Spleen (tissue), 11 donors: ENCODE measurements around the gene CLCN5. TPM values are rescaled to one million over a fixed set of nuclear protein-coding genes. Genes with fewer than 3 reads are reported as not detected.

ENCODE experiments used
- DNase-seq: peaks from one replicate; pipeline ENCODE4 v3.0.0-alpha.2; 2020
- H3K27ac ChIP-seq, 8 donors: fragments of 200-600 bp; sonication (generic) in 7 of 8; 1 replicate in 4 of 8; 2 replicates in 4 of 8; pipeline versions ENCODE4 v1.5.0 to v1.8.0; 2016 to 2021; ENCODE audit warnings: inconsistent platforms in 4 of 8, mild to moderate bottlenecking in 4 of 8, moderate library complexity in 1 of 8
- H3K27me3 ChIP-seq, 7 donors: fragments of 200-600 bp; sonication (generic) in 6 of 7; replicated peaks in 1 of 7; 1 replicate in 4 of 7; 2 replicates in 3 of 7; pipeline versions ENCODE4 v1.5.0 to v1.8.0; 2016 to 2021; ENCODE audit warnings: inconsistent platforms in 3 of 7, mild to moderate bottlenecking in 1 of 7
- H3K36me3 ChIP-seq, 6 donors: fragments of 200-600 bp; sonication (generic) in 5 of 6; 1 replicate in 4 of 6; 2 replicates in 2 of 6; pipeline versions ENCODE4 v1.5.0 to v1.8.0; 2016 to 2021; ENCODE audit warnings: inconsistent platforms in 2 of 6
- H3K4me1 ChIP-seq, 6 donors: fragments of 200-600 bp; sonication (generic) in 5 of 6; 1 replicate in 3 of 6; 2 replicates in 3 of 6; pipeline versions ENCODE4 v1.5.0 to v1.8.0; 2016 to 2021; ENCODE audit warnings: inconsistent platforms in 3 of 6
- H3K4me3 ChIP-seq, 8 donors: fragments of 200-600 bp; sonication (generic) in 7 of 8; 1 replicate in 4 of 8; 2 replicates in 4 of 8; pipeline versions ENCODE4 v1.5.0 to v1.8.0; 2016 to 2021; ENCODE audit warnings: inconsistent platforms in 4 of 8, mild to moderate bottlenecking in 4 of 8, moderate library complexity in 2 of 8
- H3K9me3 ChIP-seq, 8 donors: fragments of 200-600 bp; sonication (generic) in 7 of 8; 1 replicate in 4 of 8; 2 replicates in 4 of 8; pipeline versions ENCODE4 v1.5.0 to v1.8.0; 2016 to 2021; ENCODE audit warnings: inconsistent platforms in 4 of 8
- POLR2A ChIP-seq, 3 donors: fragments of 450-650 bp; IDR thresholded peaks; one replicate each; pipeline ENCODE4 v1.5.1; 2017; ENCODE audit warnings: antibody characterized with exemption in 3 of 3, mild to moderate bottlenecking in 1 of 3
- POLR2AphosphoS5 ChIP-seq, 3 donors: sonication (generic); formaldehyde crosslinking; IDR thresholded peaks; one replicate each; pipeline ENCODE4 v1.5.1; 2017; ENCODE audit warnings: antibody characterized with exemption in 3 of 3
- WGBS, 5 donors: extraction: QIAGEN DNeasy Blood & Tissue Kit in 3 of 5; methylation state at CpG; one replicate each; pipeline versions ENCODE4 v1.1.5 to v1.1.7; 2013 to 2018; 5-methylcytosine and 5-hydroxymethylcytosine counted together
- intact Hi-C: fragments of 100-400 bp; cut with DNase I; formaldehyde crosslinking; loops from one replicate; pipeline ENCODE4 v1.15.0; 2023; ENCODE audit warnings: low total_unique reads
- polyA plus RNA-seq, 3 donors: library from polyadenylated mRNA; stranded (reverse); fragments of 200-250 nt; gene quantifications; one replicate each; pipeline ENCODE4 v1.2.1, GENCODE V29; 2013
- total RNA-seq, 7 donors: library from RNA; depleted of rRNA in 3 of 7; stranded (reverse); fragments of >200 nt in 3 of 7; fragmentation: NEBNext Ultra II Directional in 4 of 7; extraction: Animal tissue kit (Norgen Biotek cat#: 25700) in 4 of 7; gene quantifications; one replicate each; pipeline versions ENCODE4 v1.1.0 to v1.2.1, GENCODE V29; 2016 to 2021
- TF ChIP-seq, protein P1 (sequence below), 11 experiments: fragments of 200-600 bp in 7 of 11; fragments of 450-650 bp in 4 of 11; sonication (generic) in 4 of 11; IDR thresholded peaks in 8 of 11; conservative IDR thresholded peaks in 3 of 11; 1 replicate in 7 of 11; 2 replicates in 4 of 11; pipeline versions ENCODE4 v1.4.0 to v1.8.0; 2016 to 2021; ENCODE audit warnings: antibody characterized with exemption in 11 of 11, inconsistent platforms in 4 of 11, mild to moderate bottlenecking in 1 of 11
- donor health status: healthy with polysubstance abuse.
- donor health status: DM: no; HTN: no; CAD: no; lungs with moderate emphysema.
- donor health status: DM: no; HTN: no; CAD: no.
- donor health status: Bipolar disorder and iron deficiency.
- donor health status: healthy.
- donor health status: DM: no; HTN: no; CAD: no.
- donor health status: DM: yes; HTN: yes; CAD: no.

Gene CLCN5
- total and polyA plus RNA-seq, 10 donors = 0.71 to 8.9 (median 6.3) TPM

DNA sequence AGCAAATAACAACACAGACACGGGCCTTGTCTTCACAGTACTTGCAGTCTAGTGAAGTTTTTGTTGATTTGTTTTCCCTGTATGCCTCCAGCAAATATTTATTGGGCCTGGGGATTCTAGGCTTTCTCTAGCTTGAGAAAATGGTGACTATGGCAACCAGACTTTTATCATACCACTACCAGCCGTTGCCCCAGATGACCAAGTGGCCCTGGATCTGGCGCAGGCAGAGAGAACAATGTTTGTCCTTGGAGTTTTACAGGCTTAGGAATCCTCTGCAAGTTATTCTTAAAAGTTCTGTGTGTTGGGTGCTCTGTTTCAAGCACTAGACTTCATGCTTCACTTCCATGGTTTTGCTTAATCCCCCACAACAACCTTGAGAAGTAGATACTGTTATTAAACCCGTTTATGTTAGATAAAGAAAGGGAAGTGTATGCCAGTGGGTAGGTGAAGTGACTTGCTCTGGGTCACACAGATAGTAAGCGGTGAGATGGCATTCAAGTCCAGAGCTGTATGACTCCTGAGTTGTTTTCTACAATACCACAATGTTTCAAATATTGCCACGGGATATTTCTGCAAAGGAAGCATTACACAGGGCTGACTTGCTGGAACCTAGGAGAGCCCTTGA lies 183.8 kb downstream of the CLCN5 start:
- Histone ChIP-seq H3K27me3 (no peaks in the 10 kb centered on the region), H3K9me3 (no peaks in the 10 kb centered on the region), H3K4me1 (no peaks in the 10 kb centered on the region), H3K27ac (no peak overlapping the region), H3K4me3 (no peak overlapping the region), H3K36me3 (no peaks in the 10 kb centered on the region)
- intact Hi-C loops = loop anchor here (10.0 kb wide), 1 partner anchor 479 kb away; no protein-coding TSS in a partner anchor
- DNase-seq = no peak
- WGBS, 5 donors = 62 to 82% (median 69%) methylated on average over 5 to 6 of the region's 6 CpGs
- TF ChIP-seq POLR2AphosphoS5 (IDR thresholded peaks at IDR 0.05) = no peak
- TF ChIP-seq, protein P1, sequence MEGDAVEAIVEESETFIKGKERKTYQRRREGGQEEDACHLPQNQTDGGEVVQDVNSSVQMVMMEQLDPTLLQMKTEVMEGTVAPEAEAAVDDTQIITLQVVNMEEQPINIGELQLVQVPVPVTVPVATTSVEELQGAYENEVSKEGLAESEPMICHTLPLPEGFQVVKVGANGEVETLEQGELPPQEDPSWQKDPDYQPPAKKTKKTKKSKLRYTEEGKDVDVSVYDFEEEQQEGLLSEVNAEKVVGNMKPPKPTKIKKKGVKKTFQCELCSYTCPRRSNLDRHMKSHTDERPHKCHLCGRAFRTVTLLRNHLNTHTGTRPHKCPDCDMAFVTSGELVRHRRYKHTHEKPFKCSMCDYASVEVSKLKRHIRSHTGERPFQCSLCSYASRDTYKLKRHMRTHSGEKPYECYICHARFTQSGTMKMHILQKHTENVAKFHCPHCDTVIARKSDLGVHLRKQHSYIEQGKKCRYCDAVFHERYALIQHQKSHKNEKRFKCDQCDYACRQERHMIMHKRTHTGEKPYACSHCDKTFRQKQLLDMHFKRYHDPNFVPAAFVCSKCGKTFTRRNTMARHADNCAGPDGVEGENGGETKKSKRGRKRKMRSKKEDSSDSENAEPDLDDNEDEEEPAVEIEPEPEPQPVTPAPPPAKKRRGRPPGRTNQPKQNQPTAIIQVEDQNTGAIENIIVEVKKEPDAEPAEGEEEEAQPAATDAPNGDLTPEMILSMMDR (IDR thresholded peaks at IDR 0.05 in 8 of 11, conservative IDR thresholded peaks at IDR 0.05 in 3 of 11) = no peak

DNA sequence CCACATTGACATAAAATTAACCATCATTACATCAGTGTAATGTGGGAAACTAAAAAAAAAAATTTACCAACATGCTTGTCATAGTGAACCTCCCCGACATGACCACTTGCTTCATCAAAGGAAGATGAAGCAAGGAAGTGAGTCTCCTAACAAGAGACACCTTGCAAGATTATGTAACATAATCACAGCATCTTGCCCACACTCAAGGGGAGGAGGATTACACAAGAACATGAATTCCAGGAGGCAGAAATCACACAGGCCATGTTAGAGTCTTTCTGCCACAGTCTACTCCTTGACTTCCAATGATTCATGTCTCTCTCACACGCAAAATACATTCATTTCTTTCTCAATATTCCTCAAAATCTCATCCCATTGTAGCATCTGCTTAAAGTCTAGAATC lies 185.1 kb downstream of the CLCN5 start:
- TF ChIP-seq, protein P1 (IDR thresholded peaks at IDR 0.05 in 8 of 11, conservative IDR thresholded peaks at IDR 0.05 in 3 of 11) = no peak
- TF ChIP-seq POLR2AphosphoS5 (IDR thresholded peaks at IDR 0.05) (no peak), POLR2A (IDR thresholded peaks at IDR 0.05) (no peak)
- no peak overlapping the region for H3K4me3 ChIP-seq
- DNase-seq = no peak
- no peaks in the 10 kb centered on the region for H3K9me3 ChIP-seq
- H3K27ac ChIP-seq = no peak overlapping the region
- intact Hi-C loops = loop anchor here (10.0 kb wide), 1 partner anchor 477 kb away; no protein-coding TSS in a partner anchor
- no peaks in the 10 kb centered on the region for H3K4me1 ChIP-seq
- H3K27me3 ChIP-seq = no peaks in the 10 kb centered on the region
- WGBS, 5 donors = 63 to 89% (median 67%) methylated on average over 2 of the region's 2 CpGs
- no peaks in the 10 kb centered on the region for H3K36me3 ChIP-seq

DNA sequence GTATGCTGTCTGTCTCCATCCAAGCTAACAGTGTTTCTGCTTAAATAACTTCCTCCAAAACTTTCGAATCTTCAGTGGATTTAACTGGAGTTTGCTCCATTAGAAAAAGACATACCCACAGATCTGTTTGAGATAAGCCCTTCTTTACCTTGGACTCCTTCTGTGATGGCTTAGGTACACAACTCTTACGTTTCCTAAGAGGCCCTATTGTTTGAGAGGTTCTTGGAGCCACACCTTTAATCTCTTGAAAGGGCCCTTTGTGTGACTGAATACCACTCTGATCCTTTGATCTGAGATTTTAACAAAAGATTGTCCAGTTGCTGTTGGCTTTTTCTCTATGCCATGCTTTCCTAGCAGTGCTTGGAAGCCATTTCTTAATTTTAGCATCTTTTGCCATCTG lies 185.9 kb downstream of the CLCN5 start:
- TF ChIP-seq POLR2AphosphoS5 (IDR thresholded peaks at IDR 0.05) (no peak), POLR2A (IDR thresholded peaks at IDR 0.05) (no peak)
- TF ChIP-seq, protein P1 (IDR thresholded peaks at IDR 0.05 in 8 of 11, conservative IDR thresholded peaks at IDR 0.05 in 3 of 11) = no peak
- 58 to 98% (median 82%) methylated on average over 2 of the region's 2 CpGs for WGBS, 5 donors
- Histone ChIP-seq H3K36me3 (no peaks in the 10 kb centered on the region), H3K27ac (no peak overlapping the region), H3K4me3 (no peak overlapping the region), H3K9me3 (no peaks in the 10 kb centered on the region), H3K27me3 (no peaks in the 10 kb centered on the region), H3K4me1 (no peaks in the 10 kb centered on the region)
- no peak for DNase-seq
- intact Hi-C loops = loop anchor here (10.0 kb wide), 1 partner anchor 477 kb away; no protein-coding TSS in a partner anchor

DNA sequence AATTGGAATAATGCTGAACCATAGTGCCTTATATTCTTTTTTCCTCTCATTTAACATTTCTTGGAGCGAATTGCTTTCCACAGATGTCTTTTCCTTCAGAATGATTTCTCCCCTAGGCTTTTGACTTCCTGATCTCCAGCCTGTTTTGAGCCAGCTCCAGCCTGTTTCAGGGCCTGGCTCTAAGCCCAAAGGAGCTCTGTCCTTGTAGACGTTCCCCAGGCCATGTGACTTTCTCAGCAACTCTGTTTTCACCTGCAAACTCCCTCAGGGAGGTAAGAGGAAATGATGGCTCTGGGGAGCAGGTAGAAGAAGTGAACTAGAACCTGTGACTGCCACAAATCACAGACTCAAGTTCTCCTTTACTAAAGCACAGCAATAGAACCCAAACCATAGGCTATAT lies 189.3 kb downstream of the CLCN5 start:
- 28 to 56% (median 41%) methylated on average over 2 of the region's 2 CpGs for WGBS, 5 donors
- H3K36me3 ChIP-seq = no peaks in the 10 kb centered on the region
- no peak for DNase-seq

More for the DNA sequence above, 189.3 kb downstream of the CLCN5 start:
- no peaks in the 10 kb centered on the region for H3K4me1 ChIP-seq
- intact Hi-C loops = no loop called here
- TF ChIP-seq POLR2AphosphoS5 (IDR thresholded peaks at IDR 0.05) (no peak), POLR2A (IDR thresholded peaks at IDR 0.05) (no peak)
- TF ChIP-seq, protein P1 (IDR thresholded peaks at IDR 0.05 in 8 of 11, conservative IDR thresholded peaks at IDR 0.05 in 3 of 11) = no peak
- no peak overlapping the region for H3K4me3 ChIP-seq
- H3K27ac ChIP-seq = no peak overlapping the region
- H3K27me3 ChIP-seq = no peaks in the 10 kb centered on the region
- no peaks in the 10 kb centered on the region for H3K9me3 ChIP-seq
